Astrocyte (in vitro differentiated cells and primary cell): ENCODE data around the gene EMC6.

ENCODE experiments used
- EZH2 ChIP-seq: IDR thresholded peaks from 2 replicates; pipeline ENCODE4 v1.6.1; 2012; ENCODE audit warnings: mild to moderate bottlenecking, low read length, inconsistent platforms; ENCODE audit not compliant: insufficient read depth
- TF ChIP-seq, protein P1 (sequence below): IDR thresholded peaks from 2 replicates; pipeline ENCODE4 v1.5.1; 2011; ENCODE audit warnings: low read depth, mild to moderate bottlenecking, inconsistent platforms, low read length, moderate library complexity; ENCODE audit not compliant: insufficient read depth

- TF ChIP-seq, protein P1, sequence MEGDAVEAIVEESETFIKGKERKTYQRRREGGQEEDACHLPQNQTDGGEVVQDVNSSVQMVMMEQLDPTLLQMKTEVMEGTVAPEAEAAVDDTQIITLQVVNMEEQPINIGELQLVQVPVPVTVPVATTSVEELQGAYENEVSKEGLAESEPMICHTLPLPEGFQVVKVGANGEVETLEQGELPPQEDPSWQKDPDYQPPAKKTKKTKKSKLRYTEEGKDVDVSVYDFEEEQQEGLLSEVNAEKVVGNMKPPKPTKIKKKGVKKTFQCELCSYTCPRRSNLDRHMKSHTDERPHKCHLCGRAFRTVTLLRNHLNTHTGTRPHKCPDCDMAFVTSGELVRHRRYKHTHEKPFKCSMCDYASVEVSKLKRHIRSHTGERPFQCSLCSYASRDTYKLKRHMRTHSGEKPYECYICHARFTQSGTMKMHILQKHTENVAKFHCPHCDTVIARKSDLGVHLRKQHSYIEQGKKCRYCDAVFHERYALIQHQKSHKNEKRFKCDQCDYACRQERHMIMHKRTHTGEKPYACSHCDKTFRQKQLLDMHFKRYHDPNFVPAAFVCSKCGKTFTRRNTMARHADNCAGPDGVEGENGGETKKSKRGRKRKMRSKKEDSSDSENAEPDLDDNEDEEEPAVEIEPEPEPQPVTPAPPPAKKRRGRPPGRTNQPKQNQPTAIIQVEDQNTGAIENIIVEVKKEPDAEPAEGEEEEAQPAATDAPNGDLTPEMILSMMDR, result no peak
- TF ChIP-seq EZH2, result no peak
These were observed 20.2 kb downstream of the EMC6 start for GRCh38 chr17:3688852-3689261.
